SU-DHL-6 (cell line): Measurements from ENCODE around the gene CMTM7.

ENCODE experiments used
- H2AFZ ChIP-seq: fragments of 200-600 bp; sonication (generic); 2 replicates; pipeline ENCODE4 v1.6.1; 2014; ENCODE audit warnings: low read depth, mild to moderate bottlenecking, moderate library complexity, mixed read lengths, antibody characterized with exemption, low read length; ENCODE audit not compliant: severe bottlenecking
- H3F3A ChIP-seq: fragments of 200-600 bp; shearing (Covaris generic); 2 replicates; pipeline ENCODE4 v1.6.0; 2016; ENCODE audit warnings: antibody characterized with exemption, mild to moderate bottlenecking; ENCODE audit not compliant: insufficient read depth
- H3K27ac ChIP-seq: fragments of 200-600 bp; sonication (generic); 2 replicates; pipeline ENCODE4 v1.5.1; 2016; ENCODE audit warnings: low read depth, mild to moderate bottlenecking, low read length, moderate library complexity, mixed read lengths
- H3K27me3 ChIP-seq: fragments of 200-600 bp; sonication (generic), shearing (Covaris generic); 2 replicates; pipeline ENCODE4 v1.6.0; 2014; ENCODE audit warnings: mild to moderate bottlenecking, low read length
- H3K36me3 ChIP-seq: fragments of 200-600 bp; sonication (generic); 2 replicates; pipeline ENCODE4 v1.6.1; 2014; ENCODE audit warnings: mild to moderate bottlenecking, low read length, mixed read lengths
- H3K4me2 ChIP-seq: fragments of 300-600, 200-600 bp; shearing (Covaris generic), sonication (generic); 2 replicates; pipeline ENCODE4 v1.6.0; 2014; ENCODE audit warnings: low read length, low read depth, mild to moderate bottlenecking; ENCODE audit not compliant: poor library complexity, severe bottlenecking
- H3K4me3 ChIP-seq: fragments of 200-600 bp; sonication (generic); 2 replicates; pipeline ENCODE4 v1.5.1; 2014; ENCODE audit warnings: antibody characterized with exemption, low read length, mild to moderate bottlenecking, mixed read lengths; ENCODE audit not compliant: insufficient read depth, poor library complexity, severe bottlenecking
- H3K79me2 ChIP-seq: fragments of 200-600 bp; sonication (generic); 2 replicates; pipeline ENCODE4 v1.6.1; 2014; ENCODE audit warnings: mild to moderate bottlenecking, low read length, moderate library complexity; ENCODE audit not compliant: insufficient read depth
- H3K9ac ChIP-seq: fragments of 200-600 bp; sonication (generic); 2 replicates; pipeline ENCODE4 v1.7.0; 2014; ENCODE audit warnings: mild to moderate bottlenecking, low read length
- H3K9me2 ChIP-seq: fragments of 200-600 bp; sonication (generic); replicated peaks from 2 replicates; pipeline ENCODE4 v1.6.1; 2014; ENCODE audit warnings: low read length; ENCODE audit not compliant: insufficient read depth
- H3K9me3 ChIP-seq: fragments of 200-600 bp; sonication (generic); 2 replicates; pipeline ENCODE4 v1.6.1; 2014; ENCODE audit warnings: low read length, mixed read lengths; ENCODE audit not compliant: insufficient read depth
- H4K20me1 ChIP-seq: fragments of 200-600 bp; sonication (generic); 2 replicates; pipeline ENCODE4 v1.6.1; 2014; ENCODE audit warnings: low read depth, mild to moderate bottlenecking, antibody characterized with exemption, low read length, moderate library complexity, mixed read lengths
- EZH2phosphoT487 ChIP-seq: fragments of 200-600 bp; sonication (generic), shearing (Covaris generic); conservative IDR thresholded peaks from 2 replicates; pipeline ENCODE4 v1.6.1; 2018; ENCODE audit warnings: mild to moderate bottlenecking, antibody characterized with exemption, low read length, moderate library complexity, mixed read lengths
- TF ChIP-seq, protein P1 (sequence below): fragments of 200-600 bp; sonication (generic); IDR thresholded peaks from one replicate; pipeline ENCODE4 v1.5.1; 2017; ENCODE audit warnings: antibody characterized with exemption, mild to moderate bottlenecking, low read length, moderate library complexity; ENCODE audit not compliant: insufficient read depth, poor library complexity, severe bottlenecking

The CMTM7 gene

DNA sequence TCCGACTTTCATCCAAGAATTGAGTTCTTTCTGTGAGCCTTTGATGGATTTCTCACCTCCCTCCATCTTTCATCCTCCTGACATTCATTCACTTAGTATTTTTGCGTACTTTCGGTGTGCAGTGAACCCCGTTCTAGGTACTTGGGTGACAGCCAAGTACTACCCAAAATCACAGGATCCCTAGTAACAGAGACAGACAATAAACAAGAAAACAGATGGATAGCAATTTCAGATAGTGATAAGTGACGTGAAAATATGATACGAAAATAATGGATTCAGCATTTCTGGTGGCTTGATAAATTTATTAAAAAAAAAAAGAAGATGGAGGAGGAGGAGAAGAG lies 111.3 kb downstream of the CMTM7 start:
- Histone ChIP-seq H2AFZ (peak overlapping the region; percentile 100), H3F3A (peaks cover 5% of the 10 kb centered on the region; the same call in 1 of the 2 replicates), H3K9ac (peak overlapping the region; percentile 88)

More for the DNA sequence above, 111.3 kb downstream of the CMTM7 start:
- no peaks in the 10 kb centered on the region for H3K9me2 ChIP-seq
- H4K20me1 ChIP-seq, result 0 out of 2 replicates have a peak, but pooled peaks cover 6% of the 10 kb centered on the region
- H3K9me3 ChIP-seq, result no peaks in the 10 kb centered on the region
- H3K4me3 ChIP-seq, result peak overlapping the region; percentile 91
- H3K36me3 ChIP-seq, result peaks cover 7% of the 10 kb centered on the region; the same call in 1 of the 2 replicates
- peaks cover 38% of the 10 kb centered on the region for H3K79me2 ChIP-seq
- no peaks in the 10 kb centered on the region for H3K27me3 ChIP-seq
- H3K27ac ChIP-seq, result no peak overlapping the region; the same call in 1 of the 2 replicates
- TF ChIP-seq EZH2phosphoT487, result no peak
- TF ChIP-seq, protein P1, sequence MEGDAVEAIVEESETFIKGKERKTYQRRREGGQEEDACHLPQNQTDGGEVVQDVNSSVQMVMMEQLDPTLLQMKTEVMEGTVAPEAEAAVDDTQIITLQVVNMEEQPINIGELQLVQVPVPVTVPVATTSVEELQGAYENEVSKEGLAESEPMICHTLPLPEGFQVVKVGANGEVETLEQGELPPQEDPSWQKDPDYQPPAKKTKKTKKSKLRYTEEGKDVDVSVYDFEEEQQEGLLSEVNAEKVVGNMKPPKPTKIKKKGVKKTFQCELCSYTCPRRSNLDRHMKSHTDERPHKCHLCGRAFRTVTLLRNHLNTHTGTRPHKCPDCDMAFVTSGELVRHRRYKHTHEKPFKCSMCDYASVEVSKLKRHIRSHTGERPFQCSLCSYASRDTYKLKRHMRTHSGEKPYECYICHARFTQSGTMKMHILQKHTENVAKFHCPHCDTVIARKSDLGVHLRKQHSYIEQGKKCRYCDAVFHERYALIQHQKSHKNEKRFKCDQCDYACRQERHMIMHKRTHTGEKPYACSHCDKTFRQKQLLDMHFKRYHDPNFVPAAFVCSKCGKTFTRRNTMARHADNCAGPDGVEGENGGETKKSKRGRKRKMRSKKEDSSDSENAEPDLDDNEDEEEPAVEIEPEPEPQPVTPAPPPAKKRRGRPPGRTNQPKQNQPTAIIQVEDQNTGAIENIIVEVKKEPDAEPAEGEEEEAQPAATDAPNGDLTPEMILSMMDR, result no peak
- H3K4me2 ChIP-seq, result peak overlapping the region; percentile 79
